Endothelial cell of umbilical vein (primary cell): ENCODE results near the gene KRT76. TPM values are rescaled to one million over a fixed set of nuclear protein-coding genes. Genes with fewer than 3 reads are reported as not detected.

ENCODE experiments used
- BruUV-seq: library from RNA; stranded (reverse); fragments of 400-500 nt; replicated peaks from 2 replicates; lab custom pipeline; 2021; lab: Mats Ljungman, UMichigan
- CTCF ChIA-PET: fragments of 300-600, 350-600 bp; sonication (Branson Sonifier 250); formaldehyde crosslinking; loops from one replicate; lab custom pipeline; 2021; ENCODE audit warnings: antibody characterized with exemption, inconsistent platforms; lab: Charles Lee
- POLR2A ChIA-PET: fragments of 300-600, 350-600 bp; sonication (Branson Sonifier 250); formaldehyde crosslinking; loops from one replicate; lab custom pipeline; 2021; ENCODE audit warnings: antibody characterized with exemption, inconsistent platforms; lab: Charles Lee
- DNase-seq: peaks from one replicate; pipeline ENCODE4 v3.0.0-alpha.2; 2011; ENCODE audit warnings: low read depth, low spot score
- FAIRE-seq: peaks from 2 replicates; lab custom pipeline; 2011; peaks lifted over from hg19 to GRCh38; lab: Jason Lieb, UNC
- H2AFZ ChIP-seq: 2 replicates; pipeline ENCODE4 v1.6.0; 2012; ENCODE audit warnings: low read depth, low read length, control low read depth, inconsistent platforms
- H3K27ac ChIP-seq: 2 replicates; pipeline ENCODE4 v1.5.1; 2011; ENCODE audit warnings: low read depth, mild to moderate bottlenecking, control low read depth, low read length, moderate library complexity; ENCODE audit not compliant: insufficient read depth
- H3K27me3 ChIP-seq, 2 experiments: 2 replicates each; pipeline versions ENCODE4 v1.6.0 to v1.6.1; 2011; ENCODE audit warnings: low read length in 2 of 2, mixed read lengths in 1 of 2; ENCODE audit not compliant: control insufficient read depth in 2 of 2, insufficient read depth in 2 of 2
- H3K36me3 ChIP-seq, 2 experiments: 2 replicates in 1 of 2; 3 replicates in 1 of 2; pipeline ENCODE4 v1.5.1; 2011; ENCODE audit warnings: low read length in 2 of 2, mild to moderate bottlenecking in 1 of 2, moderate library complexity in 1 of 2; ENCODE audit not compliant: control insufficient read depth in 2 of 2, insufficient read depth in 2 of 2; ENCODE audit errors: extremely low read depth in 1 of 2
- H3K4me1 ChIP-seq: 3 replicates; pipeline ENCODE4 v1.5.1; 2011; ENCODE audit warnings: mild to moderate bottlenecking, low read length; ENCODE audit not compliant: control insufficient read depth, insufficient read depth; ENCODE audit errors: extremely low read depth
- H3K4me2 ChIP-seq: 2 replicates; pipeline ENCODE4 v1.6.1; 2011; ENCODE audit warnings: low read length, control low read depth, mixed read lengths; ENCODE audit not compliant: insufficient read depth
- H3K4me3 ChIP-seq, 3 experiments: fragments of 200-600 bp in 1 of 3; sonication (generic), shearing (Covaris generic) in 1 of 3; replicated peaks in 1 of 3; 2 replicates each; pipeline ENCODE4 v1.5.1; 2011 to 2016; ENCODE audit warnings: control low read depth in 3 of 3, low read length in 3 of 3, mild to moderate bottlenecking in 2 of 3, inconsistent platforms in 1 of 3, low read depth in 1 of 3, moderate library complexity in 1 of 3; ENCODE audit not compliant: insufficient read depth in 1 of 3
- H3K79me2 ChIP-seq: 2 replicates; pipeline ENCODE4 v1.6.0; 2012; ENCODE audit warnings: low read length, inconsistent platforms; ENCODE audit not compliant: control insufficient read depth, insufficient read depth
- H3K9ac ChIP-seq: replicated peaks from 2 replicates; pipeline ENCODE3; 2011; ENCODE audit warnings: low read length, control low read depth; ENCODE audit not compliant: insufficient read depth; ENCODE audit errors: extremely low read depth
- H3K9me1 ChIP-seq: replicated peaks from 3 replicates; pipeline ENCODE4 v1.6.0; 2011; ENCODE audit warnings: mild to moderate bottlenecking, low read length; ENCODE audit not compliant: control insufficient read depth, insufficient read depth; ENCODE audit errors: extremely low read depth
- H3K9me3 ChIP-seq: replicated peaks from 2 replicates; pipeline ENCODE4 v1.5.1; 2012; ENCODE audit warnings: low read length, inconsistent platforms; ENCODE audit not compliant: control insufficient read depth, insufficient read depth
- H4K20me1 ChIP-seq: replicated peaks from 2 replicates; pipeline ENCODE3; 2011; ENCODE audit warnings: mild to moderate bottlenecking, low read length; ENCODE audit not compliant: control insufficient read depth, insufficient read depth; ENCODE audit errors: extremely low read depth
- EZH2 ChIP-seq: IDR thresholded peaks from 2 replicates; pipeline ENCODE4 v1.6.1; 2012; ENCODE audit warnings: borderline replicate concordance, low read depth, mild to moderate bottlenecking, moderate library complexity, low read length, inconsistent platforms; ENCODE audit not compliant: severe bottlenecking
- FOS ChIP-seq: IDR thresholded peaks from 2 replicates; pipeline ENCODE4 v1.6.1; 2011; ENCODE audit warnings: mild to moderate bottlenecking, low read length, moderate library complexity, borderline replicate concordance; ENCODE audit not compliant: insufficient read depth
- GATA2 ChIP-seq: IDR thresholded peaks from 2 replicates; pipeline ENCODE4 v1.7.0; 2011; ENCODE audit warnings: low read depth, mild to moderate bottlenecking, moderate library complexity, mixed read lengths, low read length; ENCODE audit not compliant: insufficient read length, insufficient read depth
- JUN ChIP-seq: IDR thresholded peaks from 2 replicates; pipeline ENCODE4 v1.6.1; 2011; ENCODE audit warnings: borderline replicate concordance, low read depth; ENCODE audit not compliant: insufficient read length, insufficient read depth
- MYC ChIP-seq: IDR thresholded peaks from one replicate; pipeline ENCODE4 v1.6.1; 2011; ENCODE audit warnings: mild to moderate bottlenecking, low read depth, low read length
- POLR2A ChIP-seq: IDR thresholded peaks from 2 replicates; pipeline ENCODE4 v1.6.1; 2012; ENCODE audit warnings: low read depth, mild to moderate bottlenecking, control low read depth, low read length
- POLR2AphosphoS5 ChIP-seq: IDR thresholded peaks from 2 replicates; pipeline ENCODE4 v1.6.1; 2012; ENCODE audit warnings: low read depth, mild to moderate bottlenecking, control low read depth, low read length, moderate library complexity; ENCODE audit not compliant: insufficient read depth
- dilution Hi-C: fragments of 300-500 bp; cut with MboI; formaldehyde crosslinking; loops from one replicate; pipeline ENCODE4 v1.15.0; 2019; ENCODE audit warnings: low sequenced_read_pairs; ENCODE audit not compliant: extremely low pct_ligation_motif_present
- intact Hi-C: fragments of 100-400 bp; cut with micrococcal nuclease; formaldehyde crosslinking; loops from one replicate; pipeline ENCODE4 v1.10.0; 2022
- polyA plus RNA-seq, 4 experiments: library from polyadenylated mRNA; depleted of rRNA in 3 of 4; stranded (reverse) in 3 of 4; unstranded in 1 of 4; fragments of >200 nt; gene quantifications; 2 replicates each; pipeline versions ENCODE4 v1.2.1 to v1.2.3, GENCODE V29; 2011 to 2012; ENCODE audit warnings: missing spikeins in 1 of 4
- total RNA-seq: library from RNA; stranded (reverse); gene quantifications from 2 replicates; pipeline ENCODE4 v1.2.3, GENCODE V29; 2021
- TF ChIP-seq, protein P1 (sequence below), 2 donors: IDR thresholded peaks; 1 replicate in 1 of 2; 2 replicates in 1 of 2; pipeline ENCODE4 v1.5.1; 2011; ENCODE audit warnings: low read length in 2 of 2, mild to moderate bottlenecking in 2 of 2, moderate library complexity in 2 of 2, control low read depth in 1 of 2, inconsistent platforms in 1 of 2, low read depth in 1 of 2; ENCODE audit not compliant: insufficient read depth in 1 of 2; ENCODE audit errors: extremely low read depth in 1 of 2
- TF ChIP-seq, protein P2 (sequence below): IDR thresholded peaks from 2 replicates; pipeline ENCODE4 v1.6.1; 2011; ENCODE audit not compliant: insufficient read depth, insufficient read length

KRT76 gene
- total and polyA plus RNA-seq, 2 donors (not counting 3 experiments of a cell fraction or from before 2014, with no cell fraction given) = not detected

DNA sequence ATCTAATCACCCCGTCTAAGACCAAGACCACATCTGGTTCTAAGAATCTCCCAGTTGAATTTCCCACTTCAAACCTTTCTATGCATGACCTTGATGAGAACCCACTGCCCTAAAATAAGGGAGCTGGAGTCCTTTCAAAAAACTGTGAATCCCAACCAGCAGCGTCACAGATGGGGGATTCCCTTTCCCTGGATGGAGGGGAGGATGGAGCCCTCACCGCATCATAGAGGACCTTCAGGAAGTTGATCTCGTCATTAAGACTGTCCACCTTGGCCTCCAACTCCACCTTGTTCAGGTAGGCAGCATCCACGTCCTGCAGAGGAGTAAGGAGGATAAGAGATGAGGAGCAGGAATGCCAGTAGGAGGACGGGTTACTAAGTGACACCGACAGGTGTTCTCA lies 32.0 kb upstream of the KRT76 start:
- dilution Hi-C loops = no loop called here
- Histone ChIP-seq H2AFZ (no peak overlapping the region), H3K9me3 (no peaks in the 10 kb centered on the region), H4K20me1 (no peaks in the 10 kb centered on the region), H3K4me1 (no peaks in the 10 kb centered on the region), H3K9ac (no peak overlapping the region), H3K36me3 (no peaks in the 10 kb centered on the region), H3K9me1 (no peaks in the 10 kb centered on the region), H3K79me2 (no peaks in the 10 kb centered on the region), H3K27me3 (no peaks in the 10 kb centered on the region), H3K27ac (no peak overlapping the region), H3K4me2 (no peak overlapping the region), H3K4me3 (no peak overlapping the region)
- intact Hi-C loops = no loop called here
- DNase-seq = no peak
- POLR2A ChIA-PET = no interaction called here
- BruUV-seq = no TSS peak
- CTCF ChIA-PET = no interaction called here
- TF ChIP-seq FOS (no peak), POLR2AphosphoS5 (no peak), EZH2 (no peak), GATA2 (no peak), MYC (no peak), POLR2A (no peak), JUN (no peak)
- TF ChIP-seq, protein P1, sequence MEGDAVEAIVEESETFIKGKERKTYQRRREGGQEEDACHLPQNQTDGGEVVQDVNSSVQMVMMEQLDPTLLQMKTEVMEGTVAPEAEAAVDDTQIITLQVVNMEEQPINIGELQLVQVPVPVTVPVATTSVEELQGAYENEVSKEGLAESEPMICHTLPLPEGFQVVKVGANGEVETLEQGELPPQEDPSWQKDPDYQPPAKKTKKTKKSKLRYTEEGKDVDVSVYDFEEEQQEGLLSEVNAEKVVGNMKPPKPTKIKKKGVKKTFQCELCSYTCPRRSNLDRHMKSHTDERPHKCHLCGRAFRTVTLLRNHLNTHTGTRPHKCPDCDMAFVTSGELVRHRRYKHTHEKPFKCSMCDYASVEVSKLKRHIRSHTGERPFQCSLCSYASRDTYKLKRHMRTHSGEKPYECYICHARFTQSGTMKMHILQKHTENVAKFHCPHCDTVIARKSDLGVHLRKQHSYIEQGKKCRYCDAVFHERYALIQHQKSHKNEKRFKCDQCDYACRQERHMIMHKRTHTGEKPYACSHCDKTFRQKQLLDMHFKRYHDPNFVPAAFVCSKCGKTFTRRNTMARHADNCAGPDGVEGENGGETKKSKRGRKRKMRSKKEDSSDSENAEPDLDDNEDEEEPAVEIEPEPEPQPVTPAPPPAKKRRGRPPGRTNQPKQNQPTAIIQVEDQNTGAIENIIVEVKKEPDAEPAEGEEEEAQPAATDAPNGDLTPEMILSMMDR (IDR thresholded peaks at IDR 0.05; ENCODE audit: extremely low read depth in 1 of 2, insufficient read depth in 1 of 2, low read depth in 1 of 2, low read length in 2 of 2) = no peak
- TF ChIP-seq, protein P2, sequence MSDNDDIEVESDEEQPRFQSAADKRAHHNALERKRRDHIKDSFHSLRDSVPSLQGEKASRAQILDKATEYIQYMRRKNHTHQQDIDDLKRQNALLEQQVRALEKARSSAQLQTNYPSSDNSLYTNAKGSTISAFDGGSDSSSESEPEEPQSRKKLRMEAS = no peak
- no peak for FAIRE-seq
